Activated T-helper 9 cell treated with anti-CD3 and anti-CD28 coated beads, Interleukin-2, amount 50 U/mL, for 16 hours (primary cell): ENCODE data around the gene HHLA2.
"Not testable (repeated sequence)": the region's sequence is repeated elsewhere in the genome, so short reads cannot be mapped to it uniquely, and the experiment has no call there.

ENCODE experiments used
- DNase-seq: peaks from one replicate; pipeline ENCODE4 v3.0.0-alpha.2; 2020; ENCODE audit warnings: low read depth

The HHLA2 gene, protein sequence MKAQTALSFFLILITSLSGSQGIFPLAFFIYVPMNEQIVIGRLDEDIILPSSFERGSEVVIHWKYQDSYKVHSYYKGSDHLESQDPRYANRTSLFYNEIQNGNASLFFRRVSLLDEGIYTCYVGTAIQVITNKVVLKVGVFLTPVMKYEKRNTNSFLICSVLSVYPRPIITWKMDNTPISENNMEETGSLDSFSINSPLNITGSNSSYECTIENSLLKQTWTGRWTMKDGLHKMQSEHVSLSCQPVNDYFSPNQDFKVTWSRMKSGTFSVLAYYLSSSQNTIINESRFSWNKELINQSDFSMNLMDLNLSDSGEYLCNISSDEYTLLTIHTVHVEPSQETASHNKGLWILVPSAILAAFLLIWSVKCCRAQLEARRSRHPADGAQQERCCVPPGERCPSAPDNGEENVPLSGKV

GRCh38 chr3:108296239-108296638, at the start of gene HHLA2:
Gene HHLA2 (plus strand): TSS chr3:108296548. CDS start chr3:108351814, 55,266 bp downstream.
- no peak for DNase-seq

DNA sequence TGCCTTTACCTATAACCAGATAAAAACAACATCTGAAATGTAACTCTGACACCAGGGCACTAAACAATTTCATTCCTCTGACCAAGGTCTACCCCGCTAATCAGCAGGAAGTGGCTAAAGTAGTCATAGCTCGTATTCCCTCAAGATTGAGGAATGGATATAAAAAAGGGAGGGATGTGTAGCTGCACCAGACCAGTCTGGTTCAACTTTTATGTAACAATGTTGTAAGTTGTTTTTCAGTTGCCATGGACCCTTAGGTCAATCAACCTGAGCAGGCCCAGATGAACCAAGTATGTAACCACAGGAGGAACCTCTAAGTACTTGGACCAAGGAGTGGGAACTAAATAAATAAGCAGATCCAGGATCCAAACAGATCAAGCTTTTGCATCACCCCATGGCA, 45.7 kb upstream of the HHLA2 start:
- no peak for DNase-seq

GRCh38 chr3:108251265-108251664, 45.1 kb upstream of the HHLA2 start:
- DNase-seq = no peak

DNA sequence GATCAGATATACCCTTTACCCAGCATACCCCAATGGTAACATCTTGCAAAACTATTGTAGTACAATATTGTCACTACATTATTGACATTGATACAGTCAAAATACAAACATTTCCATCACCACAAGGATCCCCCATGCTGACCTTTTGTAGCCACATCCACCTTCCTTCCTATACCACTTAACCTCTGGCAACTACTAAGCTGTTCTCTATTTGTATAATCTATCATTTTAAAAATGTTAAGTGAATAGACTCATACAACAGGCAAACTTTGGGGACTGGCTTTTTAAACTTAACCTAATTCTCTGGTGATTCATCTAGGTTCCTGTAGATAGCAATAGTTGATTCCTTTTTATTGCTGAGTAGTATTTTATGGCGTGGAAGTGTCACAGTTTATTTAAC, 44.5 kb upstream of the HHLA2 start:
- DNase-seq = no peak

- DNase-seq = no peak
These were observed 41.2 kb upstream of the HHLA2 start for GRCh38 chr3:108255131-108255530.

DNA sequence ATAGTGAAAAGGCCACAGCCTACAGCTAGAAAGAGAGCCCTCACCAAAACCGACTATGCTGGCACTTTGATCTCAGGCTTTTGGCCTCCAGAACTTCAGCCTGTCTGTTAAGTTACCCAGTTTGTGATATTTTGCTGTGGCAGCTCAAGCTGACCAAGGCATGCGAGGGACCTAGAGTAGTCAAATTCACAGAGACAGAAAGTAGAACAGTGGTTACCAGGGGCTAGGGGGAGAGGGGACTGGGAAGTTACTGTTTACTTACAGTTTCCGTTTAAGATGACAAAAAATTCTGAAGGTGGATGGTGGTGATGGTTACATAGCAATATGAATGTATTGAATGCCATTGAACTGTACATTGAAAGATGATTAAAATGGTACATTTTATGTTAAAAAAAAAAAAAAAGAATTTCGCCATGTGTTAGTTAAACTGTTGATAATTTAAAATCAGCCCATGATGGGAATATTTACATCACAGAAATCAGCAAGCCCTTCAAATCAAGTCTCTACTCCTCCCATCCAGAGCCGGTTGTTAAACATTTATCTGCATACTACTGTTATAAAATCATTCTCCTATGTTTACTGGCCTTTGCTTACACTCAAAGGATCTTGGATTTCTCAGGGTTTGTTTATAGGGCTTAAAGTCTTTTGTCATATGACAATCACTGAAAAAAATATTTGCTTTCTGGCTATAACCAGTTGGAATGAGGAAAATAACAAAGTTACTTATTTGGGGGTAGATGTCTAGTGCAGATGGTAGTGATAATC, 31.6 kb upstream of the HHLA2 start:
- not testable (repeated sequence) for DNase-seq

GRCh38 chr3:108268235-108268634, 28.1 kb upstream of the HHLA2 start:
- not testable (repeated sequence) for DNase-seq

GRCh38 chr3:108271626-108272025, 24.7 kb upstream of the HHLA2 start:
- DNase-seq = no peak

- not testable (repeated sequence) for DNase-seq
These were observed 17.3 kb upstream of the HHLA2 start for GRCh38 chr3:108279066-108279465.

DNA sequence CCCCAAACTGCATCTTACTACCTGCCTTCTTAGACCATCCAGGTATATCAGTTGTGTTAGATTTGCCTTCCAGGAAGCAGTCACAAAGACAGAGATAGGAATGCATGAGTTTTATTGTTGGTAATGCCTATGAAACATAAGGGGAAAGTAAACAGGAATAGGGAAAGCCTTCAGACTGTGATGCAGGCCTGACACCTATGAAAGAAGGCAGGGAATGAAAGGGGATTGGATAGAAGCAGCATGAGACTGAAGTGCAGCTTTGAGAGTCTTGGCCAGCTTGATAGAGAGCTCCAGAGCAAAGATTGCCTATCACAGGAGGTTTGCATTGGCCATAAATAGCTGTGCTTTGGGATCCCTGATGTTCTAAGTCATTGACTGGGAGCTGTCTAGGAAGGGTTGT, 15.9 kb upstream of the HHLA2 start:
- DNase-seq = no peak

- no peak for DNase-seq
These were observed 14.7 kb upstream of the HHLA2 start for GRCh38 chr3:108281670-108282069.

DNA sequence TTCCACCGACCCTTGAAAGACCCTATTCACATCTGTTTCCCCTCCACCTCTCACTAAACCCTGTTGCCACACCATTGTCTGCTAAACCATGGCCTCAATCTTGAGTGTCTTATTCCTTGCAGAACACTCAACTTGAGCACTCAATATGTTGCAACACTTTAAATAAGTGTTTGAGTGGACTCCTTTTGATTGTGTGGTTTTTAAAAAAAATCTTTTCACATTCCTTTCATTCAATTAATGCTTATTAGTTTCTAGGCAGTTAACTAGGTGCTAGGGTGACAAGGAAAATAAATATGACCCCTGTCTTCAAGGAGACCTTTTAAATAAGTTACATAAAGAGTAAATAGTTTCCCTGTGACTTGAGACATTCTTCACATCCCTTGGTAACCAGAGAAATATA, 13.3 kb upstream of the HHLA2 start:
- no peak for DNase-seq

DNA sequence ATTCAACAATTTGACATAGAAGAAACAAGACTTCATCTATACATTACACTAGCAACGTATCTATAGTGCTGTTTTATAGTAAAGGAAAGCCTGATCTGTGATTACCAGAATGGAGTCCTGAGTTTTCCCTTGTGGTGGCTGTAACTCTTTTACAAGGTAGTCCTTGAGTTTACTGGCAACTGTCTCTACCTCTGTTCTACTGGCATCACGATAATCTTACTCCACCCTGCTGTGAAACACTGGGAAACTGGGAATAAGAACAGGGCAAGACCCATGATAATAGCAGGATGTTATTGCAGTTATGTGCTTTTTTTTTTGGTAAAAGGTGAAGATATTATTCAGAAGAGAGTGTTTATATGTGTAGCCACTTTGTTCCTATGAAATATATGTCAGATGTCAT, 12.4 kb upstream of the HHLA2 start:
- DNase-seq = no peak

- no peak for DNase-seq
These were observed 11.2 kb upstream of the HHLA2 start for GRCh38 chr3:108285176-108285575.

GRCh38 chr3:108287146-108287545, 9.2 kb upstream of the HHLA2 start:
- DNase-seq = no peak

DNA sequence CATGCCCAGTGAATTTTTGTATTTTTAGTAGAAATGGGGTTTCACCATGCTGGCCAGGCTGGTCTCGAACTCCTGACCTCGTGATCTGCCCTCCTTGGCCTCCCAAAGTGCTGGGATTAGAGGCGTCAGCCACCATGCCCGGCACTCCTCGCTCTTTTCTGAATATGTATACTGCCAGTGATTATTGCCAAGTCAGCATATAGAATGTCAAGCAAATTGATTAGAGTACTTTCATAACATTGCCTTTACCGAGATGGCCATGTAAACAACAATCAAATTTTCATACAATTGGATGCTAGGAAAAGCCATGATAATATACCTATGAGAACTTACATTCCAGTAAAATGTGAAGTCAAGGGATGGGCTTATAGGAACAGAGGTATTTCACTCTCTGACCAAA, 8.2 kb upstream of the HHLA2 start:
- not testable (repeated sequence) for DNase-seq

DNA sequence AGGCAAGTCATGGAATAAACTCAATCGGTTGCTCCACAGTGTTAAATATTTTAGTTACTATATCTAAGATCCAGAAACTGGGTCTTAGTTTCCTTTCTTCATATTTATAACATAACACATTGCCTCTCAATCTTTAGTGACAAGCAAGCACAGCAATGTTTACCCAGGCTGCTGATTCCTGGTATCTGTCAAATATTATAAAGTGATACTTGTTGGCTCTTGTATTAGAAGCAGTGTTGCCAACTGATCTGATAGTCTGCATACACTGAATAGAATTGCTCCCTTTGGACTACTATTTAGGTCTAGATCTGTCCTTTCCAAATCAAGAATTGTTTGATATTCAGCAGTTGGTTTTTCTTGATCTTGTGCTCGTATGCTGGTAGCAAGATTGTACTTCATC, 7.2 kb upstream of the HHLA2 start:
- DNase-seq = no peak

DNA sequence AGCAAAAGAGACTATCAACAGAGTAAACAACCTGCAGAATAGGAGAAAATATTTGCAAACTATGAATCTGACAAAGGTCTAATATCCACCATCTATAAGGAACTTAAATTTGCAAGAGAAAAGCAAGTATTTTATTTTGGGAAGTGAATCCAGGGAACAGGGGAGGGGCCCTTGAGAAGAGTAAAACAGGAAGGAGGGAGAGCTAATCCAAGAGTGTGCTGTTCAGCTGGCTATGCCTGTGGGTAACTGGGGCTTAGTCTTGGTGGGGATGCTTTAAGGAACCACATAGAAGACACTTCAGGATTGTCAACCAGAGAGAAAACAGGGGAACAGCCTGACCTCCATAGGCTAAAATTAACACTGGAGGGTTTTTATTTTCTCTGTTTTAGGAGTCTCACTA, 3.9 kb upstream of the HHLA2 start:
- no peak for DNase-seq

GRCh38 chr3:108292905-108293328, 3.4 kb upstream of the HHLA2 start:
- no peak for DNase-seq

GRCh38 chr3:108293858-108294257, 2.5 kb upstream of the HHLA2 start:
- no peak for DNase-seq

GRCh38 chr3:108295421-108296175, 750 bp upstream of the HHLA2 start:
- DNase-seq = no peak

GRCh38 chr3:108297647-108298046, 1.3 kb downstream of the HHLA2 start:
- DNase-seq = no peak

GRCh38 chr3:108298056-108298455, 1.7 kb downstream of the HHLA2 start:
- no peak for DNase-seq
